Measurements from ENCODE around the gene FHIT.

DNA sequence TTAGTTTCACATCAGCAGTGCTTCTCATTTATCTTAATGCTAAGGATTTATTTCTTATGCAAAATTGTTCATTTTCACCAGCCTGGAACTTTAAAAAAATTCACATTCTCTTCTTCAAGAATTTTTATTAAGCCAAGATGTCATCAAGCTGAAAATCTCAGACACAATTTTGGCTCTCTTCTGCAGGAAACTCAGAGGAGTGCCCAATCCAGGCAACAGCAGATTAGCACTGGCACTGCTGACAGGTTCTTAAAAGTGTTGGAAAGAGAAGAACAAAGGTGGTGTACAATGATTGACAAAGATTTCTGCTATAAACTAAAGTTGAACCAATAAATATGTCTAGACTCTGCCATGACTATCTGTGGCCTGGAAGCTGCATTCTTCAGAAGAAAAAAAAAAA lies 479.5 kb downstream of the FHIT start:
- no peak for TF ChIP-seq EP300 (IDR thresholded peaks at IDR 0.05)
- TF ChIP-seq, protein P1, sequence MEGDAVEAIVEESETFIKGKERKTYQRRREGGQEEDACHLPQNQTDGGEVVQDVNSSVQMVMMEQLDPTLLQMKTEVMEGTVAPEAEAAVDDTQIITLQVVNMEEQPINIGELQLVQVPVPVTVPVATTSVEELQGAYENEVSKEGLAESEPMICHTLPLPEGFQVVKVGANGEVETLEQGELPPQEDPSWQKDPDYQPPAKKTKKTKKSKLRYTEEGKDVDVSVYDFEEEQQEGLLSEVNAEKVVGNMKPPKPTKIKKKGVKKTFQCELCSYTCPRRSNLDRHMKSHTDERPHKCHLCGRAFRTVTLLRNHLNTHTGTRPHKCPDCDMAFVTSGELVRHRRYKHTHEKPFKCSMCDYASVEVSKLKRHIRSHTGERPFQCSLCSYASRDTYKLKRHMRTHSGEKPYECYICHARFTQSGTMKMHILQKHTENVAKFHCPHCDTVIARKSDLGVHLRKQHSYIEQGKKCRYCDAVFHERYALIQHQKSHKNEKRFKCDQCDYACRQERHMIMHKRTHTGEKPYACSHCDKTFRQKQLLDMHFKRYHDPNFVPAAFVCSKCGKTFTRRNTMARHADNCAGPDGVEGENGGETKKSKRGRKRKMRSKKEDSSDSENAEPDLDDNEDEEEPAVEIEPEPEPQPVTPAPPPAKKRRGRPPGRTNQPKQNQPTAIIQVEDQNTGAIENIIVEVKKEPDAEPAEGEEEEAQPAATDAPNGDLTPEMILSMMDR (IDR thresholded peaks at IDR 0.05) = no peak
